ENCODE measurements around the gene ELMOD3. TPM values are rescaled to one million over a fixed set of nuclear protein-coding genes. Genes with fewer than 3 reads are reported as not detected.
"Not testable (repeated sequence)": the region's sequence is repeated elsewhere in the genome, so short reads cannot be mapped to it uniquely, and the experiment has no call there.

ELMOD3 gene
- total and polyA plus RNA-seq, 4 donors = 5.5 to 15.8 (median 8.0) TPM

DNA sequence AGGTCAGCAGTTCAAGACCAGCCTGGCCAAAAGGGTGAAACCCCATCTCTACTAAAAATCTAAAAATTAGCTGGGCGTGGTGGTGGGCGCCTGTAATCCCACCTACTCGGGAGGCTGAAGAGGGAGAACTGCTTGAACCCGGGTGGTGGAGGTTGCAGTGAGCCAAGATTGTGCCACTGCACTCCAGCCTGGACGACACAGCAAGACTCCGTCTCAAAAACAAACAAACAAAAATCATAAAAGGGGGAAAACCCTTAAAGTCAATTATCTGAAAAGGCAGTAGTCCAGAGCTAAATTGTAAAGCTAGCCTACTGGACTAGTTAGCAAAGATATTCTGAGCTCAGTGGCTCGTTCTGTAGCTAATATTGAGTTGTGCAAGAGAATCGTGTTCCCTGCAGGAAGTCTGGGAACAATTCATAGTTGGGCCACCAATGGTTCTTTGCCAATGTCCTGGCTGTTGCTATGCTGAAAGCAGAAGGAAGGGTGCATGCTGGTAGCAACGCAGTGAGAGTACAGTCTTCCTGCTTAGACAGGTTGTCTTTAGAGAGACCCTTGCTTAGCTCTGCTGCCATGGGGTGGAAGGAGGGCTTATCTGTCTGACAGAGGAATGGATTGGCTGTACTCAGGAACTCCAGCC, 31.1 kb upstream of the ELMOD3 start:
- no peak for DNase-seq (ENCODE audit: low spot score)
- TF ChIP-seq FOXA1 (IDR thresholded peaks at IDR 0.05) = no peak
- TF ChIP-seq HNF4A (conservative IDR thresholded peaks at IDR 0.05) = peak in 1 of 2 donors; percentile 46
- no peak for TF ChIP-seq EGR1 (IDR thresholded peaks at IDR 0.05; ENCODE audit: low read depth in 2 of 2)
- TF ChIP-seq RAD21 (IDR thresholded peaks at IDR 0.05) = peak; percentile 5 to 22
- peak in 1 of 2 donors; percentile 12 for TF ChIP-seq GABPA (IDR thresholded peaks at IDR 0.05 in 1 of 2, conservative IDR thresholded peaks at IDR 0.05 in 1 of 2)
- TF ChIP-seq, protein P1, sequence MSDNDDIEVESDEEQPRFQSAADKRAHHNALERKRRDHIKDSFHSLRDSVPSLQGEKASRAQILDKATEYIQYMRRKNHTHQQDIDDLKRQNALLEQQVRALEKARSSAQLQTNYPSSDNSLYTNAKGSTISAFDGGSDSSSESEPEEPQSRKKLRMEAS (IDR thresholded peaks at IDR 0.05) = peak; percentile 40
- TF ChIP-seq, protein P2, sequence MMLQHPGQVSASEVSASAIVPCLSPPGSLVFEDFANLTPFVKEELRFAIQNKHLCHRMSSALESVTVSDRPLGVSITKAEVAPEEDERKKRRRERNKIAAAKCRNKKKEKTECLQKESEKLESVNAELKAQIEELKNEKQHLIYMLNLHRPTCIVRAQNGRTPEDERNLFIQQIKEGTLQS (IDR thresholded peaks at IDR 0.05) = no peak
- TF ChIP-seq, protein P3, sequence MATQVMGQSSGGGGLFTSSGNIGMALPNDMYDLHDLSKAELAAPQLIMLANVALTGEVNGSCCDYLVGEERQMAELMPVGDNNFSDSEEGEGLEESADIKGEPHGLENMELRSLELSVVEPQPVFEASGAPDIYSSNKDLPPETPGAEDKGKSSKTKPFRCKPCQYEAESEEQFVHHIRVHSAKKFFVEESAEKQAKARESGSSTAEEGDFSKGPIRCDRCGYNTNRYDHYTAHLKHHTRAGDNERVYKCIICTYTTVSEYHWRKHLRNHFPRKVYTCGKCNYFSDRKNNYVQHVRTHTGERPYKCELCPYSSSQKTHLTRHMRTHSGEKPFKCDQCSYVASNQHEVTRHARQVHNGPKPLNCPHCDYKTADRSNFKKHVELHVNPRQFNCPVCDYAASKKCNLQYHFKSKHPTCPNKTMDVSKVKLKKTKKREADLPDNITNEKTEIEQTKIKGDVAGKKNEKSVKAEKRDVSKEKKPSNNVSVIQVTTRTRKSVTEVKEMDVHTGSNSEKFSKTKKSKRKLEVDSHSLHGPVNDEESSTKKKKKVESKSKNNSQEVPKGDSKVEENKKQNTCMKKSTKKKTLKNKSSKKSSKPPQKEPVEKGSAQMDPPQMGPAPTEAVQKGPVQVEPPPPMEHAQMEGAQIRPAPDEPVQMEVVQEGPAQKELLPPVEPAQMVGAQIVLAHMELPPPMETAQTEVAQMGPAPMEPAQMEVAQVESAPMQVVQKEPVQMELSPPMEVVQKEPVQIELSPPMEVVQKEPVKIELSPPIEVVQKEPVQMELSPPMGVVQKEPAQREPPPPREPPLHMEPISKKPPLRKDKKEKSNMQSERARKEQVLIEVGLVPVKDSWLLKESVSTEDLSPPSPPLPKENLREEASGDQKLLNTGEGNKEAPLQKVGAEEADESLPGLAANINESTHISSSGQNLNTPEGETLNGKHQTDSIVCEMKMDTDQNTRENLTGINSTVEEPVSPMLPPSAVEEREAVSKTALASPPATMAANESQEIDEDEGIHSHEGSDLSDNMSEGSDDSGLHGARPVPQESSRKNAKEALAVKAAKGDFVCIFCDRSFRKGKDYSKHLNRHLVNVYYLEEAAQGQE (IDR thresholded peaks at IDR 0.05) = peak; percentile 54
- no peak for TF ChIP-seq NR2F2 (IDR thresholded peaks at IDR 0.05)
- TF ChIP-seq FOXA2 (IDR thresholded peaks at IDR 0.05) = no peak
- TF ChIP-seq SP1 (IDR thresholded peaks at IDR 0.05) = peak; percentile 52
- TF ChIP-seq, protein P4, sequence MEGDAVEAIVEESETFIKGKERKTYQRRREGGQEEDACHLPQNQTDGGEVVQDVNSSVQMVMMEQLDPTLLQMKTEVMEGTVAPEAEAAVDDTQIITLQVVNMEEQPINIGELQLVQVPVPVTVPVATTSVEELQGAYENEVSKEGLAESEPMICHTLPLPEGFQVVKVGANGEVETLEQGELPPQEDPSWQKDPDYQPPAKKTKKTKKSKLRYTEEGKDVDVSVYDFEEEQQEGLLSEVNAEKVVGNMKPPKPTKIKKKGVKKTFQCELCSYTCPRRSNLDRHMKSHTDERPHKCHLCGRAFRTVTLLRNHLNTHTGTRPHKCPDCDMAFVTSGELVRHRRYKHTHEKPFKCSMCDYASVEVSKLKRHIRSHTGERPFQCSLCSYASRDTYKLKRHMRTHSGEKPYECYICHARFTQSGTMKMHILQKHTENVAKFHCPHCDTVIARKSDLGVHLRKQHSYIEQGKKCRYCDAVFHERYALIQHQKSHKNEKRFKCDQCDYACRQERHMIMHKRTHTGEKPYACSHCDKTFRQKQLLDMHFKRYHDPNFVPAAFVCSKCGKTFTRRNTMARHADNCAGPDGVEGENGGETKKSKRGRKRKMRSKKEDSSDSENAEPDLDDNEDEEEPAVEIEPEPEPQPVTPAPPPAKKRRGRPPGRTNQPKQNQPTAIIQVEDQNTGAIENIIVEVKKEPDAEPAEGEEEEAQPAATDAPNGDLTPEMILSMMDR (IDR thresholded peaks at IDR 0.05; ENCODE audit: low read depth, low read length, missing input control) = no peak
- peak; percentile 56 for TF ChIP-seq TAF1 (conservative IDR thresholded peaks at IDR 0.05)
- TF ChIP-seq YY1 (IDR thresholded peaks at IDR 0.05) = peak; percentile 50
- no peak for TF ChIP-seq HNF4G (IDR thresholded peaks at IDR 0.05)
- TF ChIP-seq, protein P5, sequence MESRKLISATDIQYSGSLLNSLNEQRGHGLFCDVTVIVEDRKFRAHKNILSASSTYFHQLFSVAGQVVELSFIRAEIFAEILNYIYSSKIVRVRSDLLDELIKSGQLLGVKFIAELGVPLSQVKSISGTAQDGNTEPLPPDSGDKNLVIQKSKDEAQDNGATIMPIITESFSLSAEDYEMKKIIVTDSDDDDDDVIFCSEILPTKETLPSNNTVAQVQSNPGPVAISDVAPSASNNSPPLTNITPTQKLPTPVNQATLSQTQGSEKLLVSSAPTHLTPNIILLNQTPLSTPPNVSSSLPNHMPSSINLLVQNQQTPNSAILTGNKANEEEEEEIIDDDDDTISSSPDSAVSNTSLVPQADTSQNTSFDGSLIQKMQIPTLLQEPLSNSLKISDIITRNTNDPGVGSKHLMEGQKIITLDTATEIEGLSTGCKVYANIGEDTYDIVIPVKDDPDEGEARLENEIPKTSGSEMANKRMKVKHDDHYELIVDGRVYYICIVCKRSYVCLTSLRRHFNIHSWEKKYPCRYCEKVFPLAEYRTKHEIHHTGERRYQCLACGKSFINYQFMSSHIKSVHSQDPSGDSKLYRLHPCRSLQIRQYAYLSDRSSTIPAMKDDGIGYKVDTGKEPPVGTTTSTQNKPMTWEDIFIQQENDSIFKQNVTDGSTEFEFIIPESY (IDR thresholded peaks at IDR 0.05) = no peak
- TF ChIP-seq RXRA (IDR thresholded peaks at IDR 0.05) = peak in 1 of 2 donors; percentile 49
- no peak for TF ChIP-seq JUND (IDR thresholded peaks at IDR 0.05)
- peaks cover 0 to 31% (median 29%) of the 10 kb centered on the region in 4 donors for H3K36me3 ChIP-seq (ENCODE audit: control insufficient read depth in 4 of 4, insufficient read depth in 3 of 4, low read depth in 1 of 4, low read length in 3 of 4)
- no peaks in the 10 kb centered on the region for H3K9me3 ChIP-seq (ENCODE audit: control insufficient read depth in 4 of 4, low read length in 3 of 4)
- no peak overlapping the region for H3K9ac ChIP-seq (ENCODE audit: low read depth in 1 of 2, low read length in 2 of 2)
- no peaks in the 10 kb centered on the region for H3K27me3 ChIP-seq (ENCODE audit: control insufficient read depth in 4 of 4, insufficient read depth in 4 of 4, low read length in 3 of 4)
- peaks cover 11 to 49% (median 34%) of the 10 kb centered on the region in 4 donors for H3K4me1 ChIP-seq (ENCODE audit: control insufficient read depth in 4 of 4, insufficient read depth in 4 of 4, low read length in 3 of 4)
- H3K4me3 ChIP-seq (ENCODE audit: low read depth in 1 of 3, low read length in 3 of 3) = no peak overlapping the region
- 53% methylated on average over 9 of the region's 9 CpGs for WGBS
- H3K27ac ChIP-seq (ENCODE audit: low read depth in 1 of 2, low read length in 2 of 2) = peak overlapping the region; percentile 8 to 92

DNA sequence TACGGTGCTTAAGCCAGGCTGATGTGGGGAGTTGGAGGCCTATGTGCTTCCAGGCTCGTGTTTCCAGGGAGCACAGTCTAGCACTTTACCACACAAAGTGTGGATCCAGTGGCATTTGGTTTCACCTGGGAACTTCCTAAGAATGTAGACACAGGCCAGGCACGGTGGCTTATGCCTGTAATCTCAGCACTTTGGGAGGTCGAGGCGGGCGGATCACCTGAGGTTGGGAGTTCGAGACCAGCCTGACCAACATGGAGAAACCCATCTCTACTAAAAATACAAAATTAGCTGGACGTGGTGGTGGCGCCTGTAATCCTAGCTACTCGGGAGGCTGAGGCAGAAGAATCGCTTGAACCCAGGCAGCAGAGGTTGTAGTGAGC, 30.6 kb upstream of the ELMOD3 start:
- H3K27me3 ChIP-seq (ENCODE audit: control insufficient read depth in 4 of 4, insufficient read depth in 4 of 4, low read length in 3 of 4); H3K4me3 ChIP-seq (ENCODE audit: low read depth in 1 of 3, low read length in 3 of 3); H3K9me3 ChIP-seq (ENCODE audit: control insufficient read depth in 4 of 4, low read length in 3 of 4); H3K9ac ChIP-seq (ENCODE audit: low read depth in 1 of 2, low read length in 2 of 2); DNase-seq (ENCODE audit: low spot score): not testable (repeated sequence)
- Histone ChIP-seq H3K27ac (ENCODE audit: low read depth in 1 of 2, low read length in 2 of 2) (peak overlapping the region; percentile 92 to 99), H3K4me1 (ENCODE audit: control insufficient read depth in 4 of 4, insufficient read depth in 4 of 4, low read length in 3 of 4) (peaks cover 11 to 53% (median 35%) of the 10 kb centered on the region in 4 donors), H3K36me3 (ENCODE audit: control insufficient read depth in 4 of 4, insufficient read depth in 3 of 4, low read depth in 1 of 4, low read length in 3 of 4) (peaks cover 0 to 27% (median 24%) of the 10 kb centered on the region in 4 donors)
- WGBS = 76% methylated on average over 11 of the region's 11 CpGs
